Glomerular visceral epithelial cell (primary cell): ENCODE results near the gene C10orf143.
"Not testable (repeated sequence)": the region's sequence is repeated elsewhere in the genome, so short reads cannot be mapped to it uniquely, and the experiment has no call there.

Experiments
- DNase-seq: peaks from one replicate; pipeline ENCODE4 v3.0.0-alpha.2; 2016; ENCODE audit errors: extremely low spot score

Gene C10orf143

DNA sequence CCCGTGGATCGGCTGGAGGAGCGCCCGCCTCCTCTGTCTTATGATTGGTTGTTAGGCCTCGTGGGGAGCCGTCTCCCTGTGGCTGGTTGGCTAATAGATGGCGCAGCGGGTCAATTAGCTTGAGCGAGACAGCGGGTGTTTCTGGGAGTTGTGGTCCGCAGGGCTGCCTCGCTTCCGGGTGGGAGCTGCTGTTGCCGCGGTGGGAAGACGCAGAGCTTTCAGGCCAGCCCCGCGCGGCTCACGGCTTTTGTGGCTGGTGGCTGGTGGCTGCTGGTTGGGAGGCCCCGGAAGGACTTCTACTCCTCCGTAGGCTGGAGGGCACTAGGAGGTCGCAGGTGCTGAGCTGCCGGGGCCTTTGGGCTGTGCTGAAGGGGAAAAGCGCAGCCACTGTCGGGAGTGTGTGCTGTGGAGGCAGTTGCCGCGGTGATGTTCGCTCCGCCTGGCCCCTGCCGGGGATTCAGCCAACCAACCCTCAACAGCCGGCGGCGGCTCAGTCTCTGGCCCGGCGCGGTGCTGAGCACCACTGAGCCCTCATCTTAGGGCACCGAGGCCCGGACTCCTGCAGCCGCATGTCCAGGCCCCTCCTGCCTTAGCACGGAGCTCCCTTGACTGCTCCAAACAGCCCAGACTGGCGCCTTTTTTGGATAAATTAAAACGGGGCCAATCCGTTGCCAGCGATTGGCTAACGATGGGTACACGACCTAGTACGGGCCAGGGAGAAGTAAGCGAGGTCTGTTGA is 652 bp upstream of the C10orf143 start:
- peak; percentile 97 for DNase-seq

GRCh38 chr10:130109796-130110245 is 809 bp downstream of the C10orf143 start:
- peak; percentile 87 for DNase-seq

- no peak for DNase-seq
These were observed 1.6 kb downstream of the C10orf143 start for GRCh38 chr10:130108934-130109604.

- not testable (repeated sequence) for DNase-seq
These were observed 2.5 kb downstream of the C10orf143 start for GRCh38 chr10:130108146-130108545.

DNA sequence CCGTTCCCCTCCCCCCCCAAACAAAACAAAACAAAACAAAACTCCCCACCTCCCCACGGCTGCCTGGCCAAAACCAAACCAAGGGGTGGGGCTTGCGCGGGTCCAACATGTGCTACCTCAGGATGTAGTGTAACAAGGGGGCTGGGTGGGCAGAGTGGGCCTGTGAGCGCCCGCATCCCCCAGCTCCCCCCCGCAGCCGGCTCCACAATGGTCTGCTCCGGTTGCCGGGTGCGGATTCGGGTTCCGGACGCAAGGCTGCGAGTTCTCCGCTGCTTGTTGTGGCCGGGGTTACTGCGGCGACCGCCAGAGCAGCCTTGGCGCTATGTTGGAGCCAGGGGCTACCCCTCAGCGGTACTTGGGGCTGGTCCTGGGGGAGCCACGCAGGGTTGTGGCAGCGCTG is 4.9 kb downstream of the C10orf143 start:
- DNase-seq: no peak

DNA sequence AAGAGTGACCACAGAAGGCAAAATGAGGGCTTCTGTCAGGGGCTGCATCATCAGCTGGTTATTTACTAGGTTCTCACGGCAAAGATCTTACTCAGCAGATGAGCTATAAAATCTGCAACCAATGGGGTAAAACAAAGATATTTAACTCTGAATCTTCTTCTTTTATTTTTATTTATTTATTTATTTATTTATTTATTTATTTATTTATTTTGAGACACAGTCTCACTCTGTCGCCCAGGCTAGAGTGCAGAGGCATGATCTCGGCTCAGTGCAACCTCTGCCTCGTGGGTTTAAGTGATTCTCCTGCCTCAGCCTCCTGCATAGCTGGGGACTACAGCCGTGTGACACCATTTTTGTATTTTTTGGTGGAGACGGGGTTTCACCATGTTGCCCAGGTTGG is 11.3 kb downstream of the C10orf143 start:
- DNase-seq: no peak

DNA sequence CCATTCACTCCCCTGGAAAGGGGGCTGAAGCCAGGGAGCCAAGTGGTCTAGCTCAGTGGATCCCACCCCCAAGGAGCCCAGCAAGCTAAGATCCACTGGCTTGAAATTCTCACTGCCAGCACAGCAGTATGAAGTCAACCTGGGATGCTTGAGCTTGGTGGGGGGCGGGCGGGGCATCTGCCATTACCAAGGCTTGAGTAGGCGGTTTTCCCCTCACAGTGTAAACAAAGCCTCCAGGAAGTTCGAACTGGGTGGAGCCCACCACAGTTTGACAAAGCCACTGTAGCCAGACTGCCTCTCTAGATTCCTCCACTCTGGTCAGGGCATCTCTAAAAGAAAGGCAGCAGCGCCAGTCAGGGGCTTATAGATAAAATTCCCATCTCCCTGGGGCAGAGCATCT is 20.1 kb downstream of the C10orf143 start:
- DNase-seq: not testable (repeated sequence)

- no peak for DNase-seq
These were observed 30.2 kb downstream of the C10orf143 start for GRCh38 chr10:130080461-130080814.

DNA sequence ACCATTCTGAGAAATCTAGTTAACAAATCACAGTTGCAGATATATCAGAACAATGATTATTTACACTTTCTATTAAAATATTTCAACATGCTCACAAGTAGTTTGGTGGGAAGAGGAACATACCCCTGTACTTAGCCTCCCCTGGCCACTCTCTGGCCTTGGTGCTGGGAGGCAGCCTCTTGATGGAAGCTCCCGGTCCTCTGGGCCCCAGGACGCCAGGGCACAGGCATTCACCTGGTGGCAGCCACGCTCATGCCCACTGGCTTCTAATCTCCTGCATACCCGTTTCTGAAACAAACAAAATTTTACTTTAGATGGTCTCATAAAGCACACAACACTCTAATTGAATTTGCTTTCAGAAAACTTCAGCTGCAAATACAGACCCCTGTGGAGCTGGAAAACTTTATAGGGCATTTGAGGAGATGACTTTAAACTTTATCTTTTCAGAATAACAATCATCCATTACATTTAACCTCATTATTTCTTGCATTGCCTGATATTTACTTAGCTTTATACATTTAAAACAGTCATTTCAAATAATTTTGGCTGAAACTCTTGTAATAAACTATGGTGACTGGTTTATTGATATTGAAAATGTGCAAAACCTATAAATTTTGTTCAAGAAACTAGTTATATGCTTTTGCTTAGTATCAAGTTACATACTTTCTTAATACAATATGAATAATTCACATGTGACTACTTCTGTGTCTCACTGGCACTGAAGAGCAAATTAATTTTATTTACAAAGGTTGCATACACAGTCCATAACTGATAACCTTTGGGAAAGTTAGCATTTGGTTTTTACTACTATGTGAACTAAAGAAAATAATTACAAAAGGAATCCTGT is 30.8 kb downstream of the C10orf143 start:
- DNase-seq: no peak

DNA sequence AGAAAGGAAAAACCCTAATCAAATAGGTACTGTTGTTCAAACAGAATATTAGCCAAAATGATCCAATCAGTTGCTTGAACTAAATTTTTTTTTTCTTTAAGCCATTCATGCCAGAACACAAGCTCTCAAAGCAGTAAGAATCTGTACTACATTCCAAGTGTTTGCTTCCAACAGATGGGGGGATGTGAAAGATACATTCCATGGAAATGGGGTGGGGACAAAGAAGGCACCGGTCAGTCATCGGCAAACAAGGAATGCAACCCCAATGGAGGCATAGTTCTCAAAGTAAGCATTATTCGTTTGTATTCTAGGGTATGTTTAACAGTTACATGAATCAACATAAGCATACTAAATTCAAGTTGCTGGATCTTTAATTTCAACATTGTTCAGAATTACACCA is 32.5 kb downstream of the C10orf143 start:
- no peak for DNase-seq

DNA sequence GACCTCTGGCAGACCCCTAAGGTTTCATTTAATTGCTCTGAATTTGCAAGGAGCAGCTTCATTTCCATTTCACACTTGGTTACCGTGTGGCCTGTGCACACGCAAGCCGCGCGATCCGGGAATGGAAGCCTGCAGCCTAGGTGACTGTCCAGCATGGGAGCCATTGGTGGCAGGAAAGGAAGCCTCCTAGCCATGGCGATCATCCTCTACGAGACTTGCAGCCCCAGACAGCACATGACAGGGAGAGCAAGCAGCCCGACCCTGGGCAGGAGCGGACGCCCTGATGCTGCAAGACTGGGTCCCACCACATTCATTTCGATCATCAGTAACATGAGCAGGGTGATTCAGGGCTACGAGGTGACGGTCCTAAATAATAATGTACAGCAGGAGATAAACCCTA is 33.9 kb downstream of the C10orf143 start:
- no peak for DNase-seq

GRCh38 chr10:130074639-130075038 is 36.0 kb downstream of the C10orf143 start:
- no peak for DNase-seq

DNA sequence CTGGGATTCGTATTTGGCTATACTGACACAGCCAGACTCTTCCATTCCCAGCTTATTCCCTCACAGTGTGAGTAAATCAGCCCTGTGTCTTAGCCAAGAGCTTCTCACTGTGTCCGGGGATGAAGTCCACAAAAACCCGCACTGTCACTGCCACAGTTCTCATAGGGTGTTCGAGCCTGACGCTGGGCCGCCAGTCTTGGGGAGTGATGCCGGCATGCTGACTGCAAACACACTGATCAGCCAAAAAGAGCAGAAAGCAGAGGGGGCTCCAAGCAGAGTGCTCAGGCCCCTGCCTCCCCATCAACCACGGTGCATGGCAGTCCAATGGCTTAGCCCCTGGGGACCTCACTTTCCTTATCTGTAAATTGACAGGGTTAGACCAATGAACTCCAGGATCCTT is 36.7 kb downstream of the C10orf143 start:
- DNase-seq: no peak

GRCh38 chr10:130072247-130072646 is 38.4 kb downstream of the C10orf143 start:
- DNase-seq: no peak

- DNase-seq: no peak
These were observed 42.7 kb downstream of the C10orf143 start for GRCh38 chr10:130067893-130068292.

DNA sequence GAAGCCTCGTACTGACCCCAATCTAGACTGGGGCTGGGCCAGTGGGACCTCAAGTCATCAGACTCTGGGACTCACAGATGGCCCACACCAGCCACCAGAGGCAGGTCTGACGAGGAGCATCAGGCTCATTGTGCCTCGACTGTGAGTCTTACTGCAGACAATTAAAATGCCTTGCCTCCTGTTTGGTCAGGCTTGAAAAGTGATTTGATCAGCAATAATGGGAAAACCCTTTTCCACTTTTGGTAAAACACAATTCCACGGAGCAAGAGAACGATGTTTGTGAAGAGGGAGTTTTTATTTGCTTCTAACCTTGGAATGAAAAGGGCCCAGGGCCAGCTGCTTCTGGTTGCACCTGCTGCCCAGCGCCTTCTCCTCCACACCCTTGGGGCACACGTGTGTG is 43.9 kb downstream of the C10orf143 start:
- no peak for DNase-seq

DNA sequence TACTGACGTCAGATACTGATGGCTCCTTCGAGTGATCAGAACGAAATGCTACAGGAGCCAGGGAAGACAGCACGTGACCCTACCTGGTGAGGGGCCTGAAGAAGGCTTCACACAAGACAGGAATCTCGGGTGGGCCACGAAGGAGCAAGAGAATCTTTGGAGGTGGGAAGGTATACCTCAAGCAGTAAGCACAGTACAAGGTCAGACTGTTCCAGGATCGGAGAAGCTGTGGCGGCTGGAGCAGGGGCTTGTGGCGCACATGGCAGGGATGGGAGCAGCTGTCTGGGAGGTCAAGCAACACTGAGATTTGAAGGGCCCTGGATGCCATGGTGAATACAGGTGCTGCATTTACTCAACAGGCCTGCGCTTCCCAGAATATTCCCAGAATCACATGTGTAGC is 45.4 kb downstream of the C10orf143 start:
- DNase-seq: no peak

DNA sequence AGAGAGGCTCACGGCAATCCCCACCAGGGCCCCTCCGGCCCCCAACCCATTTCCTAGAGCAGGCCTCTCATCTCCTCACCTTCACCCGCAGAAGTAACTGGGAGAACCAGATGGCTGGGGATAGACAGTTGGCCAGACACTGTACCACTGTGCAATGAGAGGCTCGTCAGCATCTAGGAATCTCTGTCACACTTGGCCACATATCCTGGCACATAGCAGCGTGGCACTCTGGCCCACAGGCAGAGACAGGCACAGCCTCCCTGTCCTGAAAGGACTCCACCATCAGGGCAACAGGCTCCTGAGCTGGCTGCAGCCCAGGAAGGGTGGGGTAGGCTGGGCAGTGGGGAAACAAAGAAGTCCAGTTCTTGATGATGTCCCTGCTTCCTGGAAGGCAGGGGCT is 45.8 kb downstream of the C10orf143 start:
- no peak for DNase-seq

DNA sequence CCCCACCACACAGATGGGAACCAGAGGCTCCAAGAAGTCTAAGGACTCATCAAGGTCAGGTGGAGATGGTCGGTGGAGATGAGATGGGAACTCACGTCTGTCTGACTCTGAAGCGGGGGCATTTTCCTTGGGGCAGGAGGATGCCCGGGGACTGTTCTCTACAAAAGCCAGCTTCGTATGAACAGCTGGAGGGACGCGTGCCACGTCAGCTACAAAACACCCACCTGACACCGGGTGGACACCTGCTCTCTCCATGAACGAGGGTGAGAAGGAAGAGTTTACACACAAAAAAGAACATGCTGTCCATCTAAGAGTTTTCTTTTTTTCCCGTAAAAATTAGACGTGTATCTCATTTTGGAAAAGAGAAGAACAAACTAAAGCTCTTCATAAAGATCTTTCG is 47.7 kb downstream of the C10orf143 start:
- DNase-seq: no peak

GRCh38 chr10:130062201-130062600 is 48.4 kb downstream of the C10orf143 start:
- no peak for DNase-seq

- no peak for DNase-seq
These were observed 48.9 kb downstream of the C10orf143 start for GRCh38 chr10:130061760-130062159.

GRCh38 chr10:130054021-130054420 is 56.6 kb downstream of the C10orf143 start:
- no peak for DNase-seq

- DNase-seq: no peak
These were observed 57.1 kb downstream of the C10orf143 start for GRCh38 chr10:130053561-130053960.
